ENCODE measurements around the gene TBC1D30.
A peak's percentile ranks its signal among the peaks of the same experiment; 100 is the strongest.
"Not testable (repeated sequence)": the region's sequence is repeated elsewhere in the genome, so short reads cannot be mapped to it uniquely, and the experiment has no call there.

Gene TBC1D30

DNA sequence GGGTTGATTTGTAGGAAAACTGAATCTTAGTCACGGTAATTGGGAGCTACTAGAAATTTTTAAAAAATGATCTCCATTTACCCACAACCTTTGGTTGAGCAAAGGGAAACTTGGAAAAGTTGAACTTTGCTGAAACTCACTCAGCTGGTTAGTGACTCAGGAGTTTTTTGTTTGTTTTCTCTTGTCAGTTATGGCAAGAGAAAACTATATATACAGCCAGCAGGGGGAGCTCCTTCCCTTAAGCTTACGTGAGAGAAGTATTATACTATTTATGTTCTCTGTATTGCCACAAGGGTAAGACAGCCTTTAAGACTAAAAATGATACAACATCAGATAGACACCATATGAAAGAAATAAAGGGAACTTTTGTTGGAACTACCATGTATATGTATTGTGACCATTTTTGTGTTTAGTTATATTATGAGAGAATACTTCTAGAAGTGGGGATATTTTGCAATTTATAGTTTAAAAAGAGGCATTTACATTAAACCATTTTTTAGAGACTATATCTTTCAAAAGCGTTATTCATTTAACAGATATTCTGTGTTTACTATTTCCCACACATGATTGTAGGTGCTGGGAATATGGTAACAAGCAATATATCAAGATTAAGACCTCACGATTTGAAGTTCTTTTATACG, 28.1 kb upstream of the TBC1D30 start:
- peak overlapping the region; percentile 43 for H3K27ac ChIP-seq

DNA sequence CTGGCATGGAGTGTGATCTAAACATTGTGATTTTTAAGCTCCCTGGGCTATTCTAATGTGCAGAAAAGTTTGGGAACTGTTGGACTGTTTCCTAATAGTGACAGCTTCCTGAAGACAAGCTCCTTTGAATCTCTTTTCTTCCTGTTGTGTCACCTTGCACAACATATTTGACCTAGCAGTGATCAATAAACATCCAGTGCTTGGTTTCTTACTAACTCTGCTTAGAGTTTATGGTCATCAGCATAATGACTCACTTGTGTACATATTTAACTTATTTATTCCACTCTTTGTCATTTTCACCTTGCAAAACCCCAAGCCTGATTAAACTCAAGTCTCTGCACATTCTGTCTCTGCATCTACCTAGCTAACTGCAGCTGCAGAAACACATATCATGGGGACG, 27.3 kb upstream of the TBC1D30 start:
- peak overlapping the region; percentile 43 for H3K27ac ChIP-seq
- TF ChIP-seq, protein P1, sequence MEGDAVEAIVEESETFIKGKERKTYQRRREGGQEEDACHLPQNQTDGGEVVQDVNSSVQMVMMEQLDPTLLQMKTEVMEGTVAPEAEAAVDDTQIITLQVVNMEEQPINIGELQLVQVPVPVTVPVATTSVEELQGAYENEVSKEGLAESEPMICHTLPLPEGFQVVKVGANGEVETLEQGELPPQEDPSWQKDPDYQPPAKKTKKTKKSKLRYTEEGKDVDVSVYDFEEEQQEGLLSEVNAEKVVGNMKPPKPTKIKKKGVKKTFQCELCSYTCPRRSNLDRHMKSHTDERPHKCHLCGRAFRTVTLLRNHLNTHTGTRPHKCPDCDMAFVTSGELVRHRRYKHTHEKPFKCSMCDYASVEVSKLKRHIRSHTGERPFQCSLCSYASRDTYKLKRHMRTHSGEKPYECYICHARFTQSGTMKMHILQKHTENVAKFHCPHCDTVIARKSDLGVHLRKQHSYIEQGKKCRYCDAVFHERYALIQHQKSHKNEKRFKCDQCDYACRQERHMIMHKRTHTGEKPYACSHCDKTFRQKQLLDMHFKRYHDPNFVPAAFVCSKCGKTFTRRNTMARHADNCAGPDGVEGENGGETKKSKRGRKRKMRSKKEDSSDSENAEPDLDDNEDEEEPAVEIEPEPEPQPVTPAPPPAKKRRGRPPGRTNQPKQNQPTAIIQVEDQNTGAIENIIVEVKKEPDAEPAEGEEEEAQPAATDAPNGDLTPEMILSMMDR (IDR thresholded peaks at IDR 0.05), result no peak
- no peak for TF ChIP-seq ZFX (IDR thresholded peaks at IDR 0.05; ENCODE audit: borderline replicate concordance)

More for the DNA sequence above, 28.1 kb upstream of the TBC1D30 start:
- TF ChIP-seq ZFX (IDR thresholded peaks at IDR 0.05; ENCODE audit: borderline replicate concordance), result no peak
- TF ChIP-seq, protein P1 (IDR thresholded peaks at IDR 0.05), result peak; percentile 99

DNA sequence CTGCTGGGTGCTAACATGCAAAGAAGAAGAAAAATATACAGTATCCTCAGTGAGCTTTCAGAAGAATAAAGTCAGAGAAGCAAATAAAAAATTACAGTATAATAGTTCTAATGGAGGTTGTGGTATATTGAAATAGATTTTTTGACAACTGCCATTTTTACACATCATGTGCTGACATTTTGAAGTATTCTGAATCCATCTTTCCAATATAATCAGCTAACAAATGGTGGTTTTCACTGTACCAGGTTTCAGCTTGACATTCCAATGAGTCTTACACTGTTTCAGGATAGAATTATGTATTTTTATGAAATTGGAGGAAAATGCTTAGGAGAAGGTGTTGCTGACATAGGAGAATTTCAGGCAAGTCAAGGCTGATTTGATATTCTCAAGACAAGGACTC, 26.3 kb upstream of the TBC1D30 start:
- H3K27ac ChIP-seq, result no peak overlapping the region
- TF ChIP-seq, protein P1 (IDR thresholded peaks at IDR 0.05), result no peak
- no peak for TF ChIP-seq ZFX (IDR thresholded peaks at IDR 0.05; ENCODE audit: borderline replicate concordance)

DNA sequence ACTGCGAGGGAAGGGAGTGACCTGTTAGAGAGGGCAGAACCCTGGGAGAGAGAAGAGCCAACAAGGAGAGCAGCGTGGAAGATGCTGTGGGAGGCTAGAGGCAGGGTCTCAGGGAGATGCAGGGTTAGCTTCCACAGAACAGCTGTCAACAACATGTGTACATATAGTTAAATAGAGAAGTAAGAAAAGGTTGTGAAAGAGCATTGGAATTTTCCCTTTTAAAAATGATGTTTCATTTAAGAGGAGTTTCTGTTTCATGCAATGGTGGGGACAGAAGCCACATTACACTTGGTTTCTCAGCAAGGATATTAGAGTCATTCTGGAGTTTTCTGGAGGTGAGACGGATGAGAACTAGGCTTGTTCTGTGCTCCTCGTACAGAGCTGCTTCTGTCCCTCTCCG, 23.8 kb upstream of the TBC1D30 start:
- H3K27ac ChIP-seq, result no peak overlapping the region
- TF ChIP-seq, protein P1 (IDR thresholded peaks at IDR 0.05), result no peak
- no peak for TF ChIP-seq ZFX (IDR thresholded peaks at IDR 0.05; ENCODE audit: borderline replicate concordance)

DNA sequence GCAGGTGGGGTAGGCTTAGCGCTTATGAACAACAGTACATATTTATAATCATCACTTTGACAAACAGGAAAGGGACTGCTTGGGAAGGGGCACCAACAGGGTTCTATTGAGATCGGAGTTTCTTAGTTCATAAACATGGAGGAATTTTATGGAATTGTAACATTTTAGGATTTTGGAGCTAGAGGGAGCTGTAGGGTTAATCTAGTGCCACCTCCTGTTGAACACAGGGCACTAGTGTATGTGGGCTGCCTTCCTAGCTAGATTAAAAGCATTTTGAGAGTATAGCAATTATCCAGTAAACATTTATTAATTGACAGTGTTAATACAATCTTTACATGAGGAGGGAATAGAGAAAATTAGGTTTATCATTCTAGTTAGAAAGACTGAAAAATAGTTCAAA, 23.1 kb upstream of the TBC1D30 start:
- H3K27ac ChIP-seq, result no peak overlapping the region
- TF ChIP-seq, protein P1 (IDR thresholded peaks at IDR 0.05), result no peak
- no peak for TF ChIP-seq ZFX (IDR thresholded peaks at IDR 0.05; ENCODE audit: borderline replicate concordance)

DNA sequence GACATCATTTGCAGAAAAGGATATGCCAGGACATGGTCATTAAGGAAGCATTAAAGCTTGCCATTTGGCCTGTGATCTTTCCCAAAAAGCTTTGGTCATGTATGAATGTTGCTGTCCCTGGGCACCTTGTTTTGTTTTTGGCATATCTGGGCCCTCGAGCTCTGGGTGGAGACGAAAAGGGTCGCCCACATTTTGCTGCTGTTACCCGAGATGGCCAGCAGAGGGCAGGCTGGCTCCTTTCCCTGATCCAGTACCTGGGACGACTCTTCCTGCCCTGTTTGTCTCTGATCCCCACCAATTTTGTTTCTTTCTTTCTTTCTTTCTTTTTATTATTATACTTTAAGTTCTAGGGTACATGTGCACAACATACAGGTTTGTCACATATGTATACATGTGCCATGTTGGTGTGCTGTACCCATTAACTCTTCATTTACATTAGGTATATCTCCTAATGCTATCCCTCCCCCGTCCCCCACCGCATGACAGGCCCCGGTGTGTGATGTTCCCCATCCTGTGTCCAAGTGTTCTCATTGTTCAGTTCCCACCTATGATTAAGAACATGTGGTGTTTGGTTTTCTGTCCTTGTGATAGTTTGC, 22.2 kb upstream of the TBC1D30 start:
- H3K27ac ChIP-seq, result not testable (repeated sequence)
- TF ChIP-seq, protein P1 (IDR thresholded peaks at IDR 0.05), result peak; percentile 100

DNA sequence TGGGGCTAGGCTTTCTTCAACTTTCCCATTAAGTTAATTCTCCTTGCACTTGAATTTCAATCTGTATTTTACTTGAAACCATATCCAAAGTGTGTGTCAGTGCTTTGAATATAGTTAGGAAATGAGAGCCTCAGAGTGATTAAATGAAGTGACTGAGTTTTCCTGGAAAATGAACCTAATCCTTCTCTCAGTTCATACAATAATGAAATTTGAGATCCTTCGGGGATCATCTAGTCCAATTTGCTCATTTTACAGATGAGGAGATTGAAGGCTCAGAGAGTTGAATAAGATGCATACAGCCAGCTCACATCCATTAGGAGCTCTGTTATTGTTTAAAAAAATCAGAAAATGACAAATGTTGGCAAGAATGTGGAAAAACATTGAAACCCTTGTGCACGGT, 18.3 kb upstream of the TBC1D30 start:
- H3K27ac ChIP-seq, result no peak overlapping the region
- TF ChIP-seq ZFX (IDR thresholded peaks at IDR 0.05; ENCODE audit: borderline replicate concordance), result no peak
- TF ChIP-seq, protein P1 (IDR thresholded peaks at IDR 0.05), result no peak
